ENCODE results near the gene SAMHD1. TPM values are rescaled to one million over a fixed set of nuclear protein-coding genes. Genes with fewer than 3 reads are reported as not detected.

Gene SAMHD1
- total and polyA plus RNA-seq, 2 of the 13 experiments (the other 11 are each of a cell fraction or from before 2014, with no cell fraction given): 16.9 to 43.5 TPM

DNA sequence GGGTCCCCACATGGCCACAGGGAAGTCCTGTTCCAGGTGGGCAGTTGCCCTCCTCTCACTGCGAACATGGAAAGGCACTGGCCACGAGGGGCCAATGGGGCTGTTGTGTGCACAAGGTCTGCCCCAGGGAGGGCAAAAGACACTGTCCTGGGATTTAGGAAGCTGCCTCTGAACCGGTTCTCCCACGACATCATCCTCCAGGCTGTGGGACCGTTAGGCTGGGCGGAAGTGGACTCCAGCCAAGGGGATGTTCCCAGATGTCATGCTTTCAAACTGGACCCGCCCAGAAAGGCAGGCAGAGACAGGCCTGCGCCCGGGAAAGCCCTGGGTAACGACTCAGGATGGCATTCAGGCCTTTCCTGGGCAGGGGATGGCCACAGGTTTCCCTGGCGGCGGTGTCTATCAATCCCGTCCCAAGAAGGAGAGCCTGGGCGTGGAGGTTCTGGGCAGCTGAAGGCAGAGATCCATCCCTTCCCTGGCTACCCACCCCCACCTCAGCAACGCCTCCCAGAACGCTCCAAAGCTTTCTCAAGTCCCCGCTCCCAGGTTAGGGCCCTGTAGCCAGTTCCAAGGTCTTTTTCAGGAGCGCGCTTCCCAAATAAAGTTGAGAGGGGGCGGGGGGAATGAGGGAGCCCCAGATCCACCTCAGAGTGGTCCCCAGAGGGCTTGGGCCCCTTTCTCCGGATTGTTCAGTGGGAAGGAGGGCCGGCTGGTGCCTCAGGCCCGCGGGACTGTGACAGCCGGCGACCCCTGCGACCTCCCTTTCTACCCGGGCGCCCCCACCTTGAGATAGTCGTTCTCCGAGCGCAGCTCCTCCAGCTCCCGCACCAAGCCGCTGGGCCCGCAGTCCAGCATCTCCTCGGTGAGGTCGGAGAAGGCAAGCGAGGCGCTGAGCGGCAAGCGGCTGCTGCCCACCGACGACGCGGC lies 89.4 kb downstream of the SAMHD1 start (continued):
- no peak; the same call in 1 of the 2 replicates for TF ChIP-seq AFF4 (CRISPR knock-in tag; IDR thresholded peaks at IDR 0.05)
- no peak for TF ChIP-seq JARID2 (CRISPR knock-in tag; IDR thresholded peaks at IDR 0.05; ENCODE audit: insufficient replicate concordance)
- TF ChIP-seq ZNF724P (CRISPR knock-in tag; IDR thresholded peaks at IDR 0.05; ENCODE audit: borderline replicate concordance): no peak
- no peak for TF ChIP-seq ZNF414 (CRISPR knock-in tag; IDR thresholded peaks at IDR 0.05)
- TF ChIP-seq ZUFSP (CRISPR knock-in tag; IDR thresholded peaks at IDR 0.05; ENCODE audit: borderline replicate concordance): no peak
- no peak for TF ChIP-seq HNRNPK (IDR thresholded peaks at IDR 0.05; ENCODE audit: low read depth, low read length, poor library complexity, severe bottlenecking)
- TF ChIP-seq, protein P1, sequence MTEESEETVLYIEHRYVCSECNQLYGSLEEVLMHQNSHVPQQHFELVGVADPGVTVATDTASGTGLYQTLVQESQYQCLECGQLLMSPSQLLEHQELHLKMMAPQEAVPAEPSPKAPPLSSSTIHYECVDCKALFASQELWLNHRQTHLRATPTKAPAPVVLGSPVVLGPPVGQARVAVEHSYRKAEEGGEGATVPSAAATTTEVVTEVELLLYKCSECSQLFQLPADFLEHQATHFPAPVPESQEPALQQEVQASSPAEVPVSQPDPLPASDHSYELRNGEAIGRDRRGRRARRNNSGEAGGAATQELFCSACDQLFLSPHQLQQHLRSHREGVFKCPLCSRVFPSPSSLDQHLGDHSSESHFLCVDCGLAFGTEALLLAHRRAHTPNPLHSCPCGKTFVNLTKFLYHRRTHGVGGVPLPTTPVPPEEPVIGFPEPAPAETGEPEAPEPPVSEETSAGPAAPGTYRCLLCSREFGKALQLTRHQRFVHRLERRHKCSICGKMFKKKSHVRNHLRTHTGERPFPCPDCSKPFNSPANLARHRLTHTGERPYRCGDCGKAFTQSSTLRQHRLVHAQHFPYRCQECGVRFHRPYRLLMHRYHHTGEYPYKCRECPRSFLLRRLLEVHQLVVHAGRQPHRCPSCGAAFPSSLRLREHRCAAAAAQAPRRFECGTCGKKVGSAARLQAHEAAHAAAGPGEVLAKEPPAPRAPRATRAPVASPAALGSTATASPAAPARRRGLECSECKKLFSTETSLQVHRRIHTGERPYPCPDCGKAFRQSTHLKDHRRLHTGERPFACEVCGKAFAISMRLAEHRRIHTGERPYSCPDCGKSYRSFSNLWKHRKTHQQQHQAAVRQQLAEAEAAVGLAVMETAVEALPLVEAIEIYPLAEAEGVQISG (CRISPR knock-in tag; IDR thresholded peaks at IDR 0.05): peak; percentile 63
- no peak for TF ChIP-seq RAD51 (IDR thresholded peaks at IDR 0.05; ENCODE audit: borderline replicate concordance)
- peak; percentile 28; the same call in 1 of the 2 replicates for TF ChIP-seq RFXAP (CRISPR knock-in tag; IDR thresholded peaks at IDR 0.05; ENCODE audit: borderline replicate concordance)
- TF ChIP-seq, protein P2, sequence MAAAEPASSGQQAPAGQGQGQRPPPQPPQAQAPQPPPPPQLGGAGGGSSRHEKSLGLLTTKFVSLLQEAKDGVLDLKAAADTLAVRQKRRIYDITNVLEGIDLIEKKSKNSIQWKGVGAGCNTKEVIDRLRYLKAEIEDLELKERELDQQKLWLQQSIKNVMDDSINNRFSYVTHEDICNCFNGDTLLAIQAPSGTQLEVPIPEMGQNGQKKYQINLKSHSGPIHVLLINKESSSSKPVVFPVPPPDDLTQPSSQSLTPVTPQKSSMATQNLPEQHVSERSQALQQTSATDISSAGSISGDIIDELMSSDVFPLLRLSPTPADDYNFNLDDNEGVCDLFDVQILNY (CRISPR knock-in tag; conservative IDR thresholded peaks at IDR 0.05): 0 out of 2 replicates have a peak, but pooled peaks have one; percentile 50
- TF ChIP-seq ZNF577 (CRISPR knock-in tag; IDR thresholded peaks at IDR 0.05; ENCODE audit: borderline replicate concordance, low read depth): no peak
- TF ChIP-seq, protein P3, sequence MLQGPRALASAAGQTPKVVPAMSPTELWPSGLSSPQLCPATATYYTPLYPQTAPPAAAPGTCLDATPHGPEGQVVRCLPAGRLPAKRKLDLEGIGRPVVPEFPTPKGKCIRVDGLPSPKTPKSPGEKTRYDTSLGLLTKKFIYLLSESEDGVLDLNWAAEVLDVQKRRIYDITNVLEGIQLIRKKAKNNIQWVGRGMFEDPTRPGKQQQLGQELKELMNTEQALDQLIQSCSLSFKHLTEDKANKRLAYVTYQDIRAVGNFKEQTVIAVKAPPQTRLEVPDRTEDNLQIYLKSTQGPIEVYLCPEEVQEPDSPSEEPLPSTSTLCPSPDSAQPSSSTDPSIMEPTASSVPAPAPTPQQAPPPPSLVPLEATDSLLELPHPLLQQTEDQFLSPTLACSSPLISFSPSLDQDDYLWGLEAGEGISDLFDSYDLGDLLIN (CRISPR knock-in tag; IDR thresholded peaks at IDR 0.05; ENCODE audit: borderline replicate concordance): 0 out of 2 replicates have a peak, but pooled peaks have one; percentile 33
- TF ChIP-seq POGZ (CRISPR knock-in tag; IDR thresholded peaks at IDR 0.05): peak; percentile 43; the same call in 1 of the 2 replicates
